Lung (tissue), 16 donors: Measurements from ENCODE around the gene TDRKH. TPM values are rescaled to one million over a fixed set of nuclear protein-coding genes. Genes with fewer than 3 reads are reported as not detected.
A peak's percentile ranks its signal among the peaks of the same experiment; 100 is the strongest.

Source experiments
- ATAC-seq: fragments of 200-7000 bp; cut with Tn5 transposase; one replicate; pipeline ENCODE4 v1.9.1; 2020; ENCODE audit warnings: moderate number of reproducible peaks; ENCODE audit not compliant: insufficient read depth, low FRiP score
- DNase-seq, 3 donors: peaks; one replicate each; pipeline ENCODE4 v3.0.0-alpha.2; 2013 to 2017
- H3K27ac ChIP-seq, 2 donors: one replicate each; pipeline ENCODE4 v1.5.1; 2013; ENCODE audit warnings: mild to moderate bottlenecking in 2 of 2, moderate library complexity in 2 of 2, control low read depth in 1 of 2, inconsistent platforms in 1 of 2, low read depth in 1 of 2, low read length in 1 of 2
- H3K27me3 ChIP-seq, 3 donors: one replicate each; pipeline ENCODE4 v1.5.1; 2013; ENCODE audit warnings: low read length in 2 of 3; ENCODE audit not compliant: control insufficient read depth in 3 of 3, insufficient read depth in 3 of 3
- H3K36me3 ChIP-seq, 4 donors: one replicate each; pipeline ENCODE4 v1.5.1; 2013; ENCODE audit warnings: low read length in 4 of 4, mild to moderate bottlenecking in 1 of 4, moderate library complexity in 1 of 4; ENCODE audit not compliant: control insufficient read depth in 4 of 4, insufficient read depth in 4 of 4
- H3K4me1 ChIP-seq, 5 donors: one replicate each; pipeline ENCODE4 v1.5.1; 2013; ENCODE audit warnings: low read length in 5 of 5, mild to moderate bottlenecking in 2 of 5, moderate library complexity in 1 of 5; ENCODE audit not compliant: control insufficient read depth in 5 of 5, insufficient read depth in 5 of 5
- H3K4me3 ChIP-seq: one replicate; pipeline ENCODE4 v1.5.1; 2013; ENCODE audit warnings: mild to moderate bottlenecking, control low read depth, moderate library complexity
- H3K9ac ChIP-seq, 2 donors: one replicate each; pipeline ENCODE4 v1.5.1; 2013; ENCODE audit warnings: low read length in 2 of 2, control low read depth in 1 of 2; ENCODE audit not compliant: insufficient read depth in 1 of 2
- H3K9me3 ChIP-seq, 4 donors: one replicate each; pipeline ENCODE4 v1.5.1; 2013; ENCODE audit warnings: low read length in 3 of 4, mild to moderate bottlenecking in 1 of 4, moderate library complexity in 1 of 4; ENCODE audit not compliant: control insufficient read depth in 4 of 4, insufficient read depth in 3 of 4
- CTCF ChIP-seq: IDR thresholded peaks from 2 replicates; pipeline ENCODE4 v1.5.1; 2012; ENCODE audit warnings: mild to moderate bottlenecking; ENCODE audit errors: control extremely low read depth, extremely low read depth
- WGBS, 2 donors: extraction: QIAGEN DNeasy Blood & Tissue Kit; methylation state at CpG; one replicate each; pipeline ENCODE4 v1.1.7; 2013; 5-methylcytosine and 5-hydroxymethylcytosine counted together
- long read RNA-seq, 5 donors: transcript quantifications; one replicate each; lab custom pipeline, GENCODE V29; 2026
- polyA plus RNA-seq, 2 donors: library from polyadenylated mRNA; stranded (reverse); fragments of 200-250 nt; gene quantifications; one replicate each; pipeline ENCODE4 v1.2.1, GENCODE V29; 2013
- total RNA-seq, 2 donors: library from RNA; depleted of rRNA in 1 of 2; stranded (reverse); fragments of >200 nt in 1 of 2; gene quantifications; one replicate each; pipeline ENCODE4 v1.2.1, GENCODE V29; 2014 to 2021
- donor health status: control.
- donor health status: control.
- donor health status: Bipolar disorder and iron deficiency.
- donor health status: healthy.
- donor health status: DM: yes; HTN: yes; CAD: no.

Gene TDRKH
- total RNA-seq (10 to 100 TPM; 11.6 to 18.1 TPM), polyA plus RNA-seq (1 to 10 TPM; 5.6 to 6.1 TPM)
- long read RNA-seq, donor 1, partial matches to known transcripts: 0 of 2 reads
- long read RNA-seq, donor 1, other reads (novel, unspliced or antisense): 0 of 2 reads
- long read RNA-seq, donor 2: 0 reads
- long read RNA-seq, donor 3, partial matches to known transcripts: 0 of 2 reads
- long read RNA-seq, donor 3, other reads (novel, unspliced or antisense): 0 of 2 reads
- long read RNA-seq, donor 4: 0 reads
- long read RNA-seq, donor 5, partial matches to known transcripts: 0 of 2 reads
- long read RNA-seq, donor 5, other reads (novel, unspliced or antisense): 0 of 2 reads

GRCh38 chr1:151790071-151790939, at the start of gene TDRKH:
Gene TDRKH (minus strand): TSS chr1:151790500. CDS start chr1:151783022, 7,478 bp downstream.
- Histone ChIP-seq H3K9ac (no peak within 1 kb of the TSS), H3K4me1 (peaks cover 0 to 6% (median 3%) of the 10 kb centered on the region in 5 donors), H3K9me3 (no peaks in the 10 kb centered on the region), H3K27ac (peak within 1 kb of the TSS; percentile 43 to 72), H3K36me3 (no peaks in the 10 kb centered on the region), H3K4me3 (peak within 1 kb of the TSS; percentile 70), H3K27me3 (peaks cover 0 to 42% (median 11%) of the 10 kb centered on the region in 3 donors)
- 0 to 1% methylated on average over 50 to 58 of the region's 58 CpGs for WGBS, 2 donors
- ATAC-seq (peak; percentile 99), DNase-seq (peak; percentile 96 to 98 (median 97))
- peak; percentile 7 for TF ChIP-seq CTCF

- peak; percentile 59 to 85 (median 78) for DNase-seq
- H3K9me3 ChIP-seq: no peaks in the 10 kb centered on the region
- peaks cover 0 to 20% (median 7%) of the 10 kb centered on the region in 5 donors for H3K4me1 ChIP-seq
- peaks cover 0 to 38% (median 35%) of the 10 kb centered on the region in 3 donors for H3K27me3 ChIP-seq
- WGBS, 2 donors: 6 to 7% methylated on average over 46 to 47 of the region's 47 CpGs
- peak within 1 kb of the TSS in 1 of 2 donors; percentile 49 for H3K27ac ChIP-seq
- no peak for TF ChIP-seq CTCF
- H3K4me3 ChIP-seq: peak within 1 kb of the TSS; percentile 9
- H3K36me3 ChIP-seq: no peaks in the 10 kb centered on the region
- peak; percentile 52 for ATAC-seq
- peak within 1 kb of the TSS in 1 of 2 donors; percentile 39 for H3K9ac ChIP-seq
Measured at GRCh38 chr1:151839457-151840403, 49.4 kb upstream of the TDRKH start, which contains the start of gene C2CD4D. Gene C2CD4D (minus strand): TSS chr1:151839820. CDS start chr1:151838989, 831 bp downstream.

- Histone ChIP-seq H3K4me3 (no peak overlapping the region), H3K9me3 (no peaks in the 10 kb centered on the region), H3K9ac (no peak overlapping the region), H3K27ac (no peak overlapping the region), H3K4me1 (peaks cover 0 to 20% (median 7%) of the 10 kb centered on the region in 5 donors), H3K27me3 (peaks cover 0 to 38% (median 35%) of the 10 kb centered on the region in 3 donors), H3K36me3 (no peaks in the 10 kb centered on the region)
- no peak for ATAC-seq
- 23 to 51% methylated on average over 16 of the region's 16 CpGs for WGBS, 2 donors
- DNase-seq: no peak
- no peak for TF ChIP-seq CTCF
Measured at GRCh38 chr1:151839082-151839412, 48.7 kb upstream of the TDRKH start.
